ENCODE measurements around the gene AAMP. TPM values are rescaled to one million over a fixed set of nuclear protein-coding genes. Genes with fewer than 3 reads are reported as not detected.

The AAMP gene
- total RNA-seq, 5 donors from 2014 or later (not counting 1 experiment from before 2014, with no cell fraction given) = 46.2 to 71.3 (median 67.4) TPM

- Histone ChIP-seq H3K9me3 (no peaks in the 10 kb centered on the region), H3K27ac (ENCODE audit: low read length) (peak overlapping the region; percentile 99), H3K27me3 (replicated peaks in 1 of 2; ENCODE audit: control insufficient read depth in 2 of 2, extremely low read depth in 1 of 2, insufficient read depth in 2 of 2, low read length in 1 of 2) (no peaks in the 10 kb centered on the region), H3K36me3 (ENCODE audit: control insufficient read depth in 2 of 2, extremely low read depth in 1 of 2, insufficient read depth in 1 of 2, low read length in 1 of 2) (peaks cover 21 to 45% of the 10 kb centered on the region in 2 donors), H3K4me1 (ENCODE audit: control insufficient read depth in 1 of 2, extremely low read depth in 1 of 2, insufficient read depth in 2 of 2, low read length in 2 of 2) (peaks cover 44 to 83% of the 10 kb centered on the region in 2 experiments), H3K4me3 (ENCODE audit: control insufficient read depth in 1 of 2, extremely low read depth in 1 of 2, low read length in 1 of 2) (peak overlapping the region in 1 of 2 donors; percentile 34)
- Mint-ChIP-seq H3K27ac (peak overlapping the region; percentile 100), H3K4me3 (peak overlapping the region; percentile 49 to 91 (median 51)), H3K4me1 (peaks cover 67 to 77% (median 70%) of the 10 kb centered on the region in 3 donors), H3K9me3 (no peaks in the 10 kb centered on the region), H3K36me3 (peaks cover 21% of the 10 kb centered on the region), H3K27me3 (no peaks in the 10 kb centered on the region)
- ATAC-seq (replicated peaks in 1 of 4) (peak in 3 of 4 experiments; percentile 32 to 42 (median 32)), DNase-seq (peak in 22 of 35 experiments; percentile 21 to 74 (median 36))
- 13% methylated on average over 8 of the region's 16 CpGs for WGBS (ENCODE audit: insufficient coverage)
- ChIA-PET CTCF (interaction anchor here (0.6 to 6.7 kb wide), 6 partner anchors 12 to 181 kb away, joined by 3 to 54 read pairs (median 4); partner anchors contain the start of genes AAMP (in 2 of the 2) and PNKD (in 2 of the 2)), POLR2A (no interaction called here)
These were observed 14.3 kb upstream of the AAMP start for GRCh38 chr2:218284106-218284811.

- Mint-ChIP-seq H3K27me3 (no peaks in the 10 kb centered on the region), H3K9me3 (no peaks in the 10 kb centered on the region), H3K4me3 (peak overlapping the region in 1 of 3 donors; percentile 13), H3K27ac (peak overlapping the region in 1 of 2 donors; percentile 68), H3K4me1 (peaks cover 52 to 67% (median 54%) of the 10 kb centered on the region in 3 donors), H3K36me3 (peaks cover 23% of the 10 kb centered on the region)
- 89% methylated on average over 10 of the region's 17 CpGs for WGBS (ENCODE audit: insufficient coverage)
- Histone ChIP-seq H3K36me3 (ENCODE audit: control insufficient read depth in 2 of 2, extremely low read depth in 1 of 2, insufficient read depth in 1 of 2, low read length in 1 of 2) (peaks cover 26 to 64% of the 10 kb centered on the region in 2 donors), H3K27me3 (replicated peaks in 1 of 2; ENCODE audit: control insufficient read depth in 2 of 2, extremely low read depth in 1 of 2, insufficient read depth in 2 of 2, low read length in 1 of 2) (no peaks in the 10 kb centered on the region), H3K4me3 (ENCODE audit: control insufficient read depth in 1 of 2, extremely low read depth in 1 of 2, low read length in 1 of 2) (no peak overlapping the region), H3K9me3 (no peaks in the 10 kb centered on the region), H3K27ac (ENCODE audit: low read length) (peak overlapping the region; percentile 62), H3K4me1 (ENCODE audit: control insufficient read depth in 1 of 2, extremely low read depth in 1 of 2, insufficient read depth in 2 of 2, low read length in 2 of 2) (peaks cover 30 to 69% of the 10 kb centered on the region in 2 experiments)
- DNase-seq = no peak
- no peak for ATAC-seq (replicated peaks in 1 of 4)
- ChIA-PET POLR2A (no interaction called here), CTCF (interaction anchor here (1.1 to 6.7 kb wide), 3 partner anchors 9 to 10 kb away, joined by 3 to 54 read pairs (median 6); partner anchors contain the start of genes AAMP (in 1 of the 2) and PNKD (in 1 of the 2))
These were observed 12.4 kb upstream of the AAMP start for GRCh38 chr2:218282173-218282991.

- no peak overlapping the region for H3K4me3 ChIP-seq (ENCODE audit: control insufficient read depth in 1 of 2, extremely low read depth in 1 of 2, low read length in 1 of 2)
- H3K9me3 ChIP-seq = no peaks in the 10 kb centered on the region
- DNase-seq = no peak
- peaks cover 25 to 60% of the 10 kb centered on the region in 2 experiments for H3K4me1 ChIP-seq (ENCODE audit: control insufficient read depth in 1 of 2, extremely low read depth in 1 of 2, insufficient read depth in 2 of 2, low read length in 2 of 2)
- H3K4me3 Mint-ChIP-seq = no peak overlapping the region
- H3K36me3 Mint-ChIP-seq = peaks cover 31% of the 10 kb centered on the region
- H3K27me3 ChIP-seq (replicated peaks in 1 of 2; ENCODE audit: control insufficient read depth in 2 of 2, extremely low read depth in 1 of 2, insufficient read depth in 2 of 2, low read length in 1 of 2) = no peaks in the 10 kb centered on the region
- peaks cover 44 to 62% (median 46%) of the 10 kb centered on the region in 3 donors for H3K4me1 Mint-ChIP-seq
- CTCF ChIA-PET = interaction anchor here in 1 of 2 donors (1.1 kb wide), 1 partner anchor 9 kb away, joined by 6 read pairs; no protein-coding TSS in a partner anchor
- H3K36me3 ChIP-seq (ENCODE audit: control insufficient read depth in 2 of 2, extremely low read depth in 1 of 2, insufficient read depth in 1 of 2, low read length in 1 of 2) = peaks cover 26 to 73% of the 10 kb centered on the region in 2 donors
- peak overlapping the region; percentile 59 for H3K27ac Mint-ChIP-seq
- H3K9me3 Mint-ChIP-seq = no peaks in the 10 kb centered on the region
- no peak for ATAC-seq (replicated peaks in 1 of 4)
- POLR2A ChIA-PET = no interaction called here
- WGBS (ENCODE audit: insufficient coverage) = 97% methylated on average over 3 of the region's 3 CpGs
- no peaks in the 10 kb centered on the region for H3K27me3 Mint-ChIP-seq
- peak overlapping the region; percentile 1 for H3K27ac ChIP-seq (ENCODE audit: low read length)
These were observed 11.5 kb upstream of the AAMP start for GRCh38 chr2:218281449-218281848.

- no peak overlapping the region for H3K27ac ChIP-seq (ENCODE audit: low read length)
- peaks cover 31 to 84% of the 10 kb centered on the region in 2 donors for H3K36me3 ChIP-seq (ENCODE audit: control insufficient read depth in 2 of 2, extremely low read depth in 1 of 2, insufficient read depth in 1 of 2, low read length in 1 of 2)
- H3K4me3 Mint-ChIP-seq = no peak overlapping the region
- no peaks in the 10 kb centered on the region for H3K27me3 Mint-ChIP-seq
- WGBS (ENCODE audit: insufficient coverage) = 98% methylated on average over 12 of the region's 14 CpGs
- peaks cover 16 to 49% of the 10 kb centered on the region in 2 experiments for H3K4me1 ChIP-seq (ENCODE audit: control insufficient read depth in 1 of 2, extremely low read depth in 1 of 2, insufficient read depth in 2 of 2, low read length in 2 of 2)
- no peak overlapping the region for H3K4me3 ChIP-seq (ENCODE audit: control insufficient read depth in 1 of 2, extremely low read depth in 1 of 2, low read length in 1 of 2)
- H3K36me3 Mint-ChIP-seq = peaks cover 32% of the 10 kb centered on the region
- H3K27ac Mint-ChIP-seq = peak overlapping the region; percentile 64 to 76
- no peaks in the 10 kb centered on the region for H3K9me3 ChIP-seq
- DNase-seq (no peak), ATAC-seq (replicated peaks in 1 of 4) (no peak)
- ChIA-PET POLR2A (no interaction called here), CTCF (interaction anchor here in 1 of 2 donors (0.6 kb wide), 2 partner anchors 248 to 682 kb away, joined by 3 to 6 read pairs; no protein-coding TSS in a partner anchor)
- H3K4me1 Mint-ChIP-seq = peaks cover 33 to 51% (median 35%) of the 10 kb centered on the region in 3 donors
- H3K9me3 Mint-ChIP-seq = no peaks in the 10 kb centered on the region
- no peaks in the 10 kb centered on the region for H3K27me3 ChIP-seq (replicated peaks in 1 of 2; ENCODE audit: control insufficient read depth in 2 of 2, extremely low read depth in 1 of 2, insufficient read depth in 2 of 2, low read length in 1 of 2)
These were observed 10.4 kb upstream of the AAMP start for GRCh38 chr2:218280260-218280870.

- POLR2A ChIA-PET = interaction anchor here in 1 of 2 donors (0.5 kb wide), 1 partner anchor 127 kb away, joined by 4 read pairs; no protein-coding TSS in a partner anchor
- H3K27ac ChIP-seq (ENCODE audit: low read length) = peak overlapping the region; percentile 17
- DNase-seq = no peak
- no peak overlapping the region for H3K4me3 ChIP-seq (ENCODE audit: control insufficient read depth in 1 of 2, extremely low read depth in 1 of 2, low read length in 1 of 2)
- peak overlapping the region; percentile 36 to 78 for H3K27ac Mint-ChIP-seq
- H3K9me3 Mint-ChIP-seq = no peaks in the 10 kb centered on the region
- no peaks in the 10 kb centered on the region for H3K27me3 ChIP-seq (replicated peaks in 1 of 2; ENCODE audit: control insufficient read depth in 2 of 2, extremely low read depth in 1 of 2, insufficient read depth in 2 of 2, low read length in 1 of 2)
- WGBS (ENCODE audit: insufficient coverage) = 93% methylated on average over 15 of the region's 16 CpGs
- peaks cover 46% of the 10 kb centered on the region for H3K36me3 Mint-ChIP-seq
- H3K4me1 ChIP-seq (ENCODE audit: control insufficient read depth in 1 of 2, extremely low read depth in 1 of 2, insufficient read depth in 2 of 2, low read length in 2 of 2) = peaks cover 2 to 33% of the 10 kb centered on the region in 2 experiments
- H3K4me1 Mint-ChIP-seq = peaks cover 21 to 38% (median 27%) of the 10 kb centered on the region in 3 donors
- H3K4me3 Mint-ChIP-seq = no peak overlapping the region
- peaks cover 32 to 100% of the 10 kb centered on the region in 2 donors for H3K36me3 ChIP-seq (ENCODE audit: control insufficient read depth in 2 of 2, extremely low read depth in 1 of 2, insufficient read depth in 1 of 2, low read length in 1 of 2)
- H3K27me3 Mint-ChIP-seq = no peaks in the 10 kb centered on the region
- CTCF ChIA-PET = no interaction called here
- H3K9me3 ChIP-seq = no peaks in the 10 kb centered on the region
- no peak for ATAC-seq (replicated peaks in 1 of 4)
These were observed 8.8 kb upstream of the AAMP start for GRCh38 chr2:218278531-218279360.

Measured in T-cell (primary cell).